Left ventricle myocardium superior (tissue), 1 donor: ENCODE measurements around the gene CCHCR1. TPM values are rescaled to one million over a fixed set of nuclear protein-coding genes. Genes with fewer than 3 reads are reported as not detected.

Experiments
- ATAC-seq: fragments of 200-7000 bp; cut with Tn5 transposase; one replicate; pipeline ENCODE4 v1.9.1; 2020; ENCODE audit warnings: mild to moderate bottlenecking, moderate library complexity
- DNase-seq: peaks from one replicate; pipeline ENCODE4 v3.0.0-alpha.2; 2020
- intact Hi-C: fragments of 100-400 bp; cut with micrococcal nuclease; formaldehyde crosslinking; loops from one replicate; pipeline ENCODE4 v1.11.0; 2022
- total RNA-seq: library from RNA; stranded (reverse); fragmentation: NEBNext Ultra II Directional; extraction: Animal tissue kit (Norgen Biotek cat#: 25700); gene quantifications from one replicate; pipeline ENCODE4 v1.2.1, GENCODE V29; 2021
- donor health status: DM: no; HTN: yes; CAD: no; lungs with severe emphysema.

Gene CCHCR1
- total RNA-seq, 1 donor from 2014 or later = 11.2 TPM

DNA sequence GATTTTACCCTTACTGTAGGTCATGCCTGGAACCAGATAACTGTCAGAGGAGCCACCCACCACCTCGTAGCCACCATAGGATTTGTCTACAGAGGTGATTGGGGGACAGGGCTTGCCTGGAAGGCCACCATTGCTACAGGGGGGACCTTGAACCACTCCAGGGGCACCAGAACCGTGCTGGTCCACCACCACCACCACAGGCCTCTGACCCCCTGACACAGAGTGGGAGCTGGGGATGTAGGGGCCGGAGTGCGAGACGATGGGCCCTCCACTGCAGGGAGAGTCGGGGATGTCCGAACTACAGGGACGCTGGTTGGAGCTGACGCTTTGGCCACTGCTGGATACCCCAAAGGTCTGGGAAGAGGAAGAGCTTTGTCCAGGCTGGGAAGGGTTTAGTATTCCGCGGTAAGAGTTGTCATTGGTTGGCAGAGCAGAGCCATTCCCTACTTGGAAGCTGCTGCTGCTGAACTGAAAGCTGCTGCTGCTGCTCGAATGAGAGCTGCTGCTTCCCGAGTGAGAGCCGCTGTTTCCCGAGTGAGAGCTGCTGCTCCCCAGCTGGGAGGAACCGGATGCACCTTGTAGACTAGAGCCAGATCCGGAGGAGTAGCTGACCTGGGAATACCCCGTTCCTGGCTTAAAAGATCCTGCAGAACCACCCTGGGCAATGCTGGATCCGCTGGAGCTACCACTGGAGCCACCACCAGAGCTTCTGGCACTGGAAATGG is 40.8 kb downstream of the CCHCR1 start:
- ATAC-seq (peak; percentile 14), DNase-seq (peak; percentile 49)
- intact Hi-C loops = no loop called here

- ATAC-seq (no peak), DNase-seq (no peak)
- intact Hi-C loops = no loop called here
Observed at GRCh38 chr6:31115941-31116560, 41.6 kb downstream of the CCHCR1 start.

- ATAC-seq (peak; percentile 46), DNase-seq (no peak)
- intact Hi-C loops = no loop called here
Observed at GRCh38 chr6:31114970-31115849, 42.4 kb downstream of the CCHCR1 start.

GRCh38 chr6:31114541-31114878 is 43.1 kb downstream of the CCHCR1 start, which contains the start of gene PSORS1C1:
TSS of gene PSORS1C1 (plus strand) at chr6:31114800. CDS start at chr6:31129633, 14,833 bp downstream.
- intact Hi-C loops = no loop called here
- ATAC-seq = peak; percentile 96
- DNase-seq = peak; percentile 90

DNA sequence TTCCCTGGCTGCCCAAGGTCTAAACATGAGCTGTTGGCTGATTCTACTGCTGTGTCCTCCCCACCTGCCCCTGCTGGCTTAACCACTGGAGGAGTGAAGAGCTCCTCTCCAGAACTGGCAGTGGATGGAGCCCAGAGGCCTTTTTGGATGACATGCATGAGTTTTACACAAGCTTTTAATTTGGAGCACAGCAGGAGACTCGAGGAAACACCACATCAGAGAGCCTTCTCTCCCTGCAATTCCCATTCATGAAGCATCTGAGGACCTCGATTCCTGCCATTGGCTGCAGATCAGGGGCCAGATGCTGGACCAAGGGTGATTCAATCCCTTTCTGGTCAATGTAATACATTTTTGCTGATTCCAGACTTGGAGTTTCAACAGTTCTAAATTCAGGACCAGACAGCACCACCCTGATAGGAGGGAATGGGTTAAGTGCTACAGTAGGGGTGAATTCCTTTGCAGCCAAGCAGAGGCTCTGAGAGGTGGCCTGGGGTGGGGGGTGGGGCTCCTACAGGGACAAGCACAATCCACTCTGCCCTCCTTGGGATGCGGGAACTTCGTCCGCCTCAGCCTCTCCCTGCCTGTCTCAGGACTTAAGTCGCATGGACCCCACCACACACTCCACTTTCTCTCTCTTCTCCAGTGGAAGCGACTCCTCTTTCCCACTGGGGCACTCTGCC is 43.6 kb downstream of the CCHCR1 start:
- intact Hi-C loops = no loop called here
- ATAC-seq (no peak), DNase-seq (no peak)

DNA sequence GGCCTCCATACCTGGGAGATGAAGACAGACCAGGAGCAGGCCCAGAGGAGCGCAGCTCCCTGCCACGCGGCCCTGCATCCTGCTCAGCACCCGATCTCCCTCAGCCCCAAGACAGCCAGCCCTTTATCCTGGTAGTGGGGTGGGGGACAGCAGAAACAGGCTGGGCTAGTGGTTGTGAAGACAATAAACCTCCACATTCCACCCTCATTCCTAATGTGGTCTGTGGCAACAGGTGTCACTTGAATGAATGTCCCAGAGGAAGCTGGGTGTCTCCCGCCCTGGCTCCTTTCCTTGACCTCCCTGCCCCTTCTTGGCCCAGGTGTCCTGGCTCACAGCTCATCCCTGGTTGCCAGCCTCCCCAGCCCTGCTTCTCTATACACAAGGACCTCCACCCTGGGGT is 45.1 kb downstream of the CCHCR1 start, which contains the start of gene C6orf15:
Gene C6orf15, minus strand, starts transcription at position 98 of the 400 bp plus-strand sequence. Its CDS starts 20 bp downstream, at position 78.
- intact Hi-C loops = no loop called here
- DNase-seq = no peak
- no peak for ATAC-seq

GRCh38 chr6:31111712-31112111 is 45.9 kb downstream of the CCHCR1 start:
- intact Hi-C loops = no loop called here
- no peak for ATAC-seq
- DNase-seq = no peak

DNA sequence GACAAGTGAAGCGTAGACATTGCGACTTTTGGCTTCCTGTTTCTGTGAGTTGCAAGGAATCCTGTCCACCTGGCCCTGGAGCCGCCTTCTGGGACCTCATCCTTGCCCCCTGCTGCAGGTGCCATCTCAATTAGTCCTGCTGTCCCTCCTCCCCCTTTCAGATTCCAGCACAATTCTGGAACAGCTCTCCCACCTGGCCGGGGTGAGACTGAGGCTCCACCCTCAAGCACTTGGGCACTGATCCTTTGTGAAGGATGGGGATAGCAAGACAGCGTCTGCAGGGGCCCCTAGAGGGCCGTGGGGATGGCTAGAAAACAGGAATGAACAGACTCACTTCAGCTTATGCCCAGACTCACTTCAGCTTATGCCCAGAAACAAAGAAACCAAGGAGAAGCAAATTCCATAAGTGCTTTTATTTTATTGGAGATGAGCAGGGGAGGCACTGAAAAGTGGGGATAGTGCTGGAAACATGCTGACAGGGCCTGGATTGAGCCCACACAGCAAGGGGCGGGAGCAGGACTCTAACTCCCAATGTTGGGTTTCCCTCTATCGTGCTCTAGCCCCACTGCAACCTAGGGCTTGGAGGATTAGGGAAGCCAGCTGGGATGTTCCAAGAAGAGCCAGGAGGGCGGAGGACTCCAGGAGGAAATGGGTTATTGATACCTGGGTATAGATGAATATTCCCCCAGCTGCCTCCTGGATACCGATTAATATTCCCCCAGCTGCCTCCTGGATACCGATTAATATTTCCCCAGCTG is 46.6 kb downstream of the CCHCR1 start:
- ATAC-seq (no peak), DNase-seq (no peak)
- intact Hi-C loops = no loop called here

DNA sequence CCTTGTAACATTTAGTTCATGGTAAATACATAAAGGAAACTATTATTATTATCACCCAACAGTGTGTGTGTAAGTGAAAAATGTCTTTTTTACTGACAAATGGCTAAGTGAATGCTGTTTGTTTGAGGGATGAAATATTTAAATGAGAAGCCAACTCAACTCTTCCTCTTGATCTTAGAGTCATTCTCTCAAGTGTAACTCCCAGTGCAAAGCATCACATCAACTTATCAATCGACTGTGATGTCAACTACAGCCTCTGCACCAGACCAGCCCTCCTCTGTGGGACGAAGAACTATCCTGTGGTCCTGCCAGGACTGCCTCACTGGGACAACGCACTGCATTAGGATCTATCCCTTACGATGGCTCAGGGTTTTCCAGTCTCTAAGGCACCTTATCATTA is 50.5 kb downstream of the CCHCR1 start:
- ATAC-seq (no peak), DNase-seq (no peak)
- intact Hi-C loops = no loop called here

DNA sequence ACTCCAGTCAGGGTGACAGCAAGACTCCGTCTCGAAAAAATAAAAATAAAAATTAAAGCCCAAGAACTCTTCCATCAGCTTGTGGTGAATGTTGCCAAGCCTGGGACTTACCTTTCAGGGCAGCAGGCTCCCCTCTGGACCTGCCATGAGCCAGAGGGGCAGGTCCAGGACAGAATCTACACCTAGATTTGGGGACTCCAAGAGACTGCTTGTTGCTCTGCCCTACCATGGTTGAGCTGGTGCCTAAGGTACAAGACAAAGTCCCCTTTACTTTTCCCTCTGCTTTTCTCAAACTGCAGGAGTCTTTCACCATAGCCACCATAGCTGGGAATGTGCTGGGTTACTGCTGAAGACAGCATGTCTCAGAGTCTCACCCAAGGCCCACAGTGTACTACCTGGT is 54.5 kb downstream of the CCHCR1 start:
- DNase-seq = no peak
- no peak for ATAC-seq
- intact Hi-C loops = no loop called here

DNA sequence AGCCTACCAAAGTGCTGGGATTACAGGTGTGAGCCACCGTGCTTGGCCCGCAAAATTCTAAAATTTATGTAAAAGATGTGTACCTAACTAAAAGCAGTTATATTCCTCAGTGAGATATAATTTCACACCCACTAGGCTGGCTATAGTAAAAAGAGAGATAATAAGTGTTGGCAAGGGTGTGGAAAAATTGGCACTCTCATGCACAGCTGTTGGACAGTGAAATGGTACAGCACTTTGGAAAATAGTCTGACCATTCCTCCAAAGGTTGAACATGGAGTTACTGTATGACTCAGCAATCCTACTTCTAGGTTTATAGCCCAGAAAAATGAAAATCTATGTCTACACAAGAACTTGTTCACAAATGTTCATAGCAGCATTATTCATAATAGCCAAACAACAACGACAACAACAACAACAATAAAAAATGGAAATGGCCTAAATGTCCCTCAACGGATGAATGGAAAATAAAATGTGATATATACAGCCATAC is 59.1 kb downstream of the CCHCR1 start:
- ATAC-seq (no peak), DNase-seq (no peak)
- intact Hi-C loops = no loop called here

- intact Hi-C loops = no loop called here
- no peak for ATAC-seq
- DNase-seq = no peak
Observed at GRCh38 chr6:31096656-31097055, 60.9 kb downstream of the CCHCR1 start.

- no peak for ATAC-seq
- intact Hi-C loops = no loop called here
Observed at GRCh38 chr6:31096215-31096614, 61.4 kb downstream of the CCHCR1 start.

GRCh38 chr6:31094389-31094881 is 63.2 kb downstream of the CCHCR1 start:
- intact Hi-C loops = no loop called here
- DNase-seq (no peak), ATAC-seq (peak; percentile 28)

More at GRCh38 chr6:31096215-31096614, 61.4 kb downstream of the CCHCR1 start:
- DNase-seq = no peak

DNA sequence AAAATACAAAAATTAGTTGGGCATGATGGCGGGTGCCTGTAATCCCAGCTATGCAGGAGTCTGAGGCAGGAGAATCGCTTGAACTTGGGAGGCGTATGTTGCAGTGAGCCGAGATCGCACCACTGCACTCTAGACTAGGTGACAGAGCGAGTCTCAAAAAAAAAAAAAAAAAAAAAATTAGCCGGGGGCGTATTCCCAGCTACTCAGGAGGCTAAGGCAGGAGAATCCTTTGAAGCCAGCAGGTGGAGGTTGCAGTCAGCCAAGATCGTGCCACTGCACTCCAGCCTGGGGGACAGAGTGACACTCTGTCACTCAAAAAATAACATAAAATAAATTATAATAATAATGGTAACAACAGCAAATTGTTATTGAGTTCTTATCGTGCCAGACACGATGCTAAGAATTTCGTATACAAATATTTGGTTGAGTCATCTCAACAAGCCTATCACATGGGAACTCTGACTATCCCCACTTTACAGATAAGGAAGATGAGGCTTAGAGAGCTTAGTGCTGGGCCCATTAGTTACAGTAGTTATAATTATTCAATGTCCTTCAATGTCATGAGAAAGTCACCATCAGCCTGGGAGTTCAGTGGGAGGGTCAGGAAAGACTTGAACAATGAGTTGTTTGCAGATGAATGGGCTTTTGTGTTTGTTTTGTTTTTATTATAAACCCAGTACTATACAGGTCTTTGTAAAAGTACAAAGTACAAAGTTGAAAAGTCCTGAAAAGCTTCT is 64.7 kb downstream of the CCHCR1 start:
- intact Hi-C loops = no loop called here
- ATAC-seq (no peak), DNase-seq (no peak)
